T-helper 9 cell (primary cell): ENCODE results near the gene OR4D10.

ENCODE experiments used
- DNase-seq: peaks from one replicate; pipeline ENCODE4 v3.0.0-alpha.2; 2020

OR4D10 gene

DNA sequence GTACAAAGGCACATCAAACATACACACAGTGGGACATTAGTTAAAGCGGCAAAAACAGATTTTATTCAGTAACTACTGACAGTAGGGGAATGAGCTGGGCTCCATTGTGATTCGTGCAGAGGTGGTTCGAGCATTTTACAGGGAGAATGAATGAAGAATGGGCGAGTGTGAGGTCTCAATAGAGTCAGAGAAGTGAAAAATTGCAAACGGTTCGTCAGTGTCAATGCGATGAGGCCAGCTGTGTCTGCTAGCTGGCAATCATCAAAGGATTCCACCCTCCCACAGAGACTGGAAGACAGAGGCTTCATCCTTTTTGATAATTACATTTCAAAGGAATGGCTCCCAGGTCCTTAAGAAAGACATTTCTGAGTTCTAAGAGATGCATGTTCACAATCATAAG lies 55.6 kb downstream of the OR4D10 start:
- DNase-seq = no peak
